22Rv1 (cell line): ENCODE results near the gene ERGIC1.

Experiments
- CTCF ChIP-seq: fragments of 450-650 bp; IDR thresholded peaks from 2 replicates; pipeline ENCODE4 v1.5.1; 2017; ENCODE audit warnings: mild to moderate bottlenecking
- ZFX ChIP-seq: fragments of 450-650 bp; IDR thresholded peaks from 2 replicates; pipeline ENCODE4 v1.6.1; 2017; ENCODE audit warnings: antibody characterized with exemption, borderline replicate concordance

DNA sequence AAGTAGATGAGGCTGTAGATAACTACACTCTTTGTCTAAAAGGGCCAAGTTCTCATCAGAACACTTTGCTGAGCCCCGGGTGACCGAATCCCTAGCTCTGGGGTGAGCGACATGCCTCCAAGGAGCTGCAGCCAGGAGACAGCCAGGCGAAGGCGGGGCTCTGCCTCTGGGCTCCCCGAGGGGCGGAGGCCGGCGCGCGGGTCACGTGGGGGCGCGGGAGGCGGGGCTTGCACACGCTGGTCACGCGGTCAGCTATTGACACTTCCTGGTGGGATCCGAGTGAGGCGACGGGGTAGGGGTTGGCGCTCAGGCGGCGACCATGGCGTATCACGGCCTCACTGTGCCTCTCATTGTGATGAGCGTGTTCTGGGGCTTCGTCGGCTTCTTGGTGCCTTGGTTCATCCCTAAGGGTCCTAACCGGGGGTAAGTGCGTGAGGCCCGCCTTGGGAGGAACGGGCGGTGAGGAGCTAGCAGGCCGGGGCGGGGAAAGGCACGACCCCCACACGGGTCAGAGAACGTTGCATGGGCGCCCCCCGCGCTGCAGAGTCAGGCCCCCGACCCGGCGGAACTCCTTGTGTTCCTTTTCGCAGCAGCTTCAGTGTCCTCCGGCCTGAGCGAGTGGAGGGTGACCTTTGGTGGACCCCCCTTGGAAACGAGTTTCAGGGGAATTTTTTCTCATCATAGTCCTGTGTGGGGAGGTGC, 149.6 kb downstream of the ERGIC1 start, which contains the start of gene ATP6V0E1:
- TF ChIP-seq CTCF (no peak), ZFX (no peak)
